RKO (cell line): ENCODE measurements around the gene NEURL1B.

Source experiments
- DNase-seq: peaks from one replicate; pipeline ENCODE4 v3.0.0-alpha.2; 2016; ENCODE audit warnings: low spot score

NEURL1B gene

GRCh38 chr5:172732201-172732865, 91.3 kb downstream of the NEURL1B start:
- no peak for DNase-seq

- no peak for DNase-seq
Measured at GRCh38 chr5:172733131-172733973, 92.3 kb downstream of the NEURL1B start.

GRCh38 chr5:172733974-172734346, 92.9 kb downstream of the NEURL1B start:
- no peak for DNase-seq

- DNase-seq: no peak
Measured at GRCh38 chr5:172735141-172735831, 94.2 kb downstream of the NEURL1B start.

- no peak for DNase-seq
Measured at GRCh38 chr5:172736508-172737135, 95.6 kb downstream of the NEURL1B start.

- no peak for DNase-seq
Measured at GRCh38 chr5:172739375-172739774, 98.3 kb downstream of the NEURL1B start.

GRCh38 chr5:172740428-172741205, 99.6 kb downstream of the NEURL1B start:
- peak; percentile 74 for DNase-seq
